ENCODE results near the gene YY1.
"Not testable (repeated sequence)": the region's sequence is repeated elsewhere in the genome, so short reads cannot be mapped to it uniquely, and the experiment has no call there.

The YY1 gene

DNA sequence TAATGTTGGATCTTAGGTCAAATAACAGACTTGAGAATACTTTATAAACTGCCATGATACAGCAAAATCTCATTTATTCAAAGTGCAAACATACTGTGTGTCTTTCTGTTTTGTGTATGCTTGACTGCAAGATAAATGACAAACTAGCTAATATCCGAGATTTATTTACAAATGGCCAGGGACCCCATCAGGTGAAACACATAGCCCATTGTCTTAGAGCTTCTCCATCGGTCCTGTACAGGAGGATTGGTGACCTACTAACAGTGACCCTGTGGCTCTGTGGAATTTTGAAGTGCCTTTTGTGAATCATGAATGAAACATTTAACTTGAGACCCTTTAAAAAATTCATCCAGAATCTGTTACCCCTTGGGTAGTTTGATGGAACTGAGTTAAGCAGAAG is 40.2 kb downstream of the YY1 start:
- Histone ChIP-seq H3K27ac (no peak overlapping the region), H3K9me3 (no peaks in the 10 kb centered on the region), H3K27me3 (no peaks in the 10 kb centered on the region), H3K36me3 (peaks cover 0 to 14% (median 4%) of the 10 kb centered on the region in 3 donors), H3K4me1 (peaks cover 0 to 42% (median 8%) of the 10 kb centered on the region in 4 donors), H3K4me3 (no peak overlapping the region)
- no peak for DNase-seq
- no peak for TF ChIP-seq CTCF (IDR thresholded peaks at IDR 0.05)
- intact Hi-C loops (cut with DNase I; ENCODE audit: low total_unique reads), result no loop called here

DNA sequence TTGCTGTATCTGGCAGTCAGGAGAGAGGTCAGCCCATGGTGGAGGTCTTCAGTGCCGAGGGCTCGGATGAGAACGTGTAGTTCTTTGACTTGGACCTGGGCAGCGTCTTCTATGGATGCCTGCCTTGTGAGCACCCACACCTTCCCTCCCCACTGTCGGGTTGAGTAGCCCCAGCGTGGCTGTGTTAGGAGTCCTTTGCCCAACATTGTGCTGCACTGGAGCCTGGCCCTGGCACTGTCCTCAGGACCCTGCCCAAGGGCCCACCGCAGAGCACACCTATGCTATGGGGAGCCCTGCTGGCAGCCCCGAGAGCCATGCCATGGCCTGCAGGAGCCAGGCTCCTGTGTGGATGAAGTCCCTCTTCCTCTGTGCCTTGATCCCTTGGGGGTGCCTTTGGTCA is 40.6 kb downstream of the YY1 start:
- no peak for TF ChIP-seq CTCF (IDR thresholded peaks at IDR 0.05)
- Histone ChIP-seq H3K27me3 (no peaks in the 10 kb centered on the region), H3K9me3 (no peaks in the 10 kb centered on the region), H3K4me3 (no peak overlapping the region), H3K27ac (no peak overlapping the region), H3K36me3 (peaks cover 0 to 14% (median 4%) of the 10 kb centered on the region in 3 donors), H3K4me1 (peaks cover 0 to 46% (median 9%) of the 10 kb centered on the region in 4 donors)
- no peak for DNase-seq
- intact Hi-C loops (cut with DNase I; ENCODE audit: low total_unique reads), result no loop called here

DNA sequence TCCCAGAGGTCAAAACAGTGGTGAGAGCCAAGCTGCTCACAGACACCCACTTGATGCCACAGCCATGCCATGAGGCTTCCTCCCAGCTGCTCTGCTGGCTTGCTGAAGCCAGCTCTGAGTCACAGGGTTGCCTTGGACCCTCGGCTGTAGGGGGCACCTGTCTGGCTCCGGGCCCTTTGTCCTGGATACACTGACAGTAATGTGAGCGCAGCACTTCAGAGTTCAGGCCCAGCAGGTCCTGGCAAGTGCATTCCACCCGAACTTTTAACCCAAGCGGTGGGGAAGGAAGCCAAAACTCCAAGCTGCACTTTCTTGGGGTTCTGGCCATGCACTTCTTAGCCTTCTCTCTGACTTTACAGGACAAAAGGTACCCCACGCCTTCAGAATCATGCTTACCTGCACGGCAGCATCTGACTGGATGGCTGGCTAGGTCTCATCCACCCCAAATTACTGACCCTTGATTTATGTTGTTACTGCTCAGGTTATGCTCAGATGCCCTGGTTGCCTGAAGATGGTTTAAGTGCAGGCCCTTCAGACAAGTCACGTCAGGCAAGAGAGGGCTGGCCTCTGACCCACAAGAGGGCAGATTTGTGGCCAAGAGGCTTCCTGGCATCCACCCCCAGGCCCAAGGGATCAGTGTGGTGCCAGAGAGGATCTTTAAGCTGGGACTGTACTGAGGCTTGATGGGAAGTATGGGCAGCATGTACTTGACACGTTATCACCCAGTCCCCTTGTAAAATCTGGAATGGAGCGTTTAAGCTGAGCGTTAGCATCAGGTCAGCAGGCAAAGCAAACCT is 42.5 kb downstream of the YY1 start:
- Histone ChIP-seq H3K9me3 (no peaks in the 10 kb centered on the region), H3K4me1 (peaks cover 0 to 59% (median 19%) of the 10 kb centered on the region in 4 donors), H3K4me3 (no peak overlapping the region), H3K36me3 (peaks cover 0 to 11% (median 2%) of the 10 kb centered on the region in 3 donors), H3K27me3 (no peaks in the 10 kb centered on the region), H3K27ac (no peak overlapping the region)
- intact Hi-C loops (cut with DNase I; ENCODE audit: low total_unique reads), result no loop called here
- TF ChIP-seq CTCF (IDR thresholded peaks at IDR 0.05), result no peak
- no peak for DNase-seq

- Histone ChIP-seq H3K27ac (no peak overlapping the region), H3K4me1 (peaks cover 0 to 59% (median 19%) of the 10 kb centered on the region in 4 donors), H3K9me3 (no peaks in the 10 kb centered on the region), H3K36me3 (peaks cover 0 to 6% (median 0%) of the 10 kb centered on the region in 3 donors), H3K27me3 (no peaks in the 10 kb centered on the region), H3K4me3 (no peak overlapping the region)
- no peak for TF ChIP-seq CTCF (IDR thresholded peaks at IDR 0.05)
- intact Hi-C loops (cut with DNase I; ENCODE audit: low total_unique reads), result no loop called here
- DNase-seq, result no peak
Measured at GRCh38 chr14:100282083-100282350, 43.1 kb downstream of the YY1 start.

DNA sequence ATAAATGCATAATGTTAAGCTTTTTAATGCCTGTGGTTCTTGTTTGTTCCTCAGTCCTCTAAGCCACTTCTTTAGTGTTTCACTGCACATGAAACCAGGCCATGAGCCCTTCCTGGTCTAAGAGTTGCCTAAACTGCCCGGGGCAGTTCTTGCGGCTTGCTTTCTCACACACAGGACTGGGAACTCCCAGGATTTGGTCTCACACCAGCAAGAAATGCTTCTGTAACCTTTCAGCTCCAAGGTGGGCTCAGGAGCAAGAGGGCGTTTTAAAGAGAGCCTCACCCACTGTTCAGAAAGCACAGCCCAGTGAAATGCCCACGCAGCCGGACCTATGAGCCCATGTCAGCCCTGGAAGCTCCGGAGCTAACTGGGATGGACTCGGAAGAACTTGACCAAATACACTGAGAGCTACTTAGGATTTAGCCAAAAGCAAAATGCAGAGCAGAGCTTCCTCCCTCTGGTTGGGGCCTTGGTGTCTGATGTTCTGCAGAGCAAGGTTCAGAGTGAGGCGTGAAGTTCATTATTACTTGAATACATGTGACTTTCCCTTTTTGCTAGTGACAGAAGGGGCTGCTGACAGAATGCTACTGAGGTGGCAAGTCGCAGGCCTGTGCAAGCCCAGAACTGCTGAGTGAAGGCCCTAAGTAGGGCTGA is 43.9 kb downstream of the YY1 start:
- H3K27ac ChIP-seq, result no peak overlapping the region
- no peak overlapping the region for H3K4me3 ChIP-seq
- intact Hi-C loops (cut with DNase I; ENCODE audit: low total_unique reads), result no loop called here
- H3K27me3 ChIP-seq, result no peaks in the 10 kb centered on the region
- no peaks in the 10 kb centered on the region for H3K36me3 ChIP-seq
- peaks cover 0 to 59% (median 19%) of the 10 kb centered on the region in 4 donors for H3K4me1 ChIP-seq
- no peak for TF ChIP-seq CTCF (IDR thresholded peaks at IDR 0.05)
- H3K9me3 ChIP-seq, result no peaks in the 10 kb centered on the region
- no peak for DNase-seq

DNA sequence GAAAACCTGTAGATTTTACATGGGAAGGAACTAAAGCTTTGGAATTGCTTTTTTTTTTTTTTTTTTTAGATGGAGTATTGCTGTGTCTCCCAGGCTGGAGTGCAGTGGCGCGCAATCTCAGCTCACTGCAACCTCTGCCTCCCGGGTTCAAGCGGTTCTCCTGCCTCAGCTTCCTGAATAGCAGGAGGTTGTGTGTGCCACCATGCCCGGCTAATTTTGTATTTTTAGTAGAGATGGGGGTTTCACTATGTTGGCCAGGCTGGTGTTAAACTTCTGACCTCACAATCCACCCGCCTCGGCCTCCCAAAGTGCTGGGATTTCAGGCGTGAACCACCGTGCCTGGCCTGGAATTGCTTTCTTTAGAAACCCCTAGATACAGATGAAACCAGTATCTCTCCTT is 44.5 kb downstream of the YY1 start:
- H3K4me1 ChIP-seq, result peaks cover 0 to 56% (median 17%) of the 10 kb centered on the region in 4 donors
- H3K36me3 ChIP-seq; H3K4me3 ChIP-seq; intact Hi-C loops (cut with DNase I; ENCODE audit: low total_unique reads); H3K27me3 ChIP-seq; H3K9me3 ChIP-seq; H3K27ac ChIP-seq; DNase-seq: not testable (repeated sequence)
